Psoas muscle (tissue), 8 donors: ENCODE results near the gene GAGE10. TPM values are rescaled to one million over a fixed set of nuclear protein-coding genes. Genes with fewer than 3 reads are reported as not detected.
"Not testable (repeated sequence)": the region's sequence is repeated elsewhere in the genome, so short reads cannot be mapped to it uniquely, and the experiment has no call there.

Experiments used
- ATAC-seq, 4 donors: fragments of 200-7000 bp; cut with Tn5 transposase; one replicate each; pipeline ENCODE4 v1.9.1; 2020; ENCODE audit warnings: moderate library complexity in 3 of 4, mild to moderate bottlenecking in 2 of 4
- DNase-seq, 2 donors: peaks; one replicate each; pipeline ENCODE4 v3.0.0-alpha.2; 2020
- H3K27ac ChIP-seq: fragments of 200-600 bp; one replicate; pipeline ENCODE4 v1.8.0; 2022
- H3K27me3 ChIP-seq, 3 donors: fragments of 200-600 bp in 1 of 3; one replicate each; pipeline versions ENCODE4 v1.6.1 to v1.8.0; 2013 to 2022; ENCODE audit warnings: low read length in 2 of 3, mild to moderate bottlenecking in 2 of 3, moderate library complexity in 1 of 3; ENCODE audit not compliant: insufficient read depth in 3 of 3
- H3K36me3 ChIP-seq, 2 donors: fragments of 200-600 bp in 1 of 2; one replicate each; pipeline versions ENCODE4 v1.6.1 to v1.8.0; 2013 to 2022; ENCODE audit warnings: low read depth in 1 of 2, mild to moderate bottlenecking in 1 of 2, moderate library complexity in 1 of 2; ENCODE audit not compliant: insufficient read depth in 1 of 2
- H3K4me1 ChIP-seq: fragments of 200-600 bp; one replicate; pipeline ENCODE4 v1.8.0; 2022
- H3K4me3 ChIP-seq: fragments of 200-600 bp; one replicate; pipeline ENCODE4 v1.8.0; 2022; ENCODE audit warnings: mild to moderate bottlenecking
- H3K9me3 ChIP-seq: fragments of 200-600 bp; one replicate; pipeline ENCODE4 v1.8.0; 2022
- CTCF ChIP-seq: fragments of 200-600 bp; IDR thresholded peaks from one replicate; pipeline ENCODE4 v1.8.0; 2022; ENCODE audit warnings: antibody characterized with exemption
- WGBS, 3 donors: extraction: QIAGEN DNeasy Blood & Tissue Kit; methylation state at CpG; one replicate each; pipeline versions ENCODE4 v1.1.6 to v1.1.7; 2013; 5-methylcytosine and 5-hydroxymethylcytosine counted together
- intact Hi-C, 2 donors: fragments of 100-400 bp; cut with DNase I; formaldehyde crosslinking; loops; one replicate each; pipeline versions ENCODE4 v1.11.0 to v1.14.2; 2022
- polyA plus RNA-seq, 3 donors: library from polyadenylated mRNA; stranded (reverse); fragments of 200-250 nt; gene quantifications; one replicate each; pipeline ENCODE4 v1.2.3, GENCODE V29; 2013
- total RNA-seq, 4 donors: library from RNA; stranded (reverse); fragmentation: NEBNext Ultra II Directional in 2 of 4; extraction: Animal tissue kit (Norgen Biotek cat#: 25700) in 2 of 4; gene quantifications; one replicate each; pipeline versions ENCODE4 v1.2.1 to v1.2.4, GENCODE V29; 2021 to 2023
- donor health status: healthy with polysubstance abuse.
- donor health status: DM: no; HTN: no; CAD: no; lungs with moderate emphysema.
- donor health status: Bipolar disorder and iron deficiency.
- donor health status: healthy.
- donor health status: DM: yes; HTN: yes; CAD: no.
- donor health status: DM: no; HTN: no; CAD: no.
- donor health status: DM: no; HTN: no; CAD: no.
- donor health status: DM: yes; HTN: yes; CAD: no.

Gene GAGE10
- total and polyA plus RNA-seq, 7 donors, result not detected

DNA sequence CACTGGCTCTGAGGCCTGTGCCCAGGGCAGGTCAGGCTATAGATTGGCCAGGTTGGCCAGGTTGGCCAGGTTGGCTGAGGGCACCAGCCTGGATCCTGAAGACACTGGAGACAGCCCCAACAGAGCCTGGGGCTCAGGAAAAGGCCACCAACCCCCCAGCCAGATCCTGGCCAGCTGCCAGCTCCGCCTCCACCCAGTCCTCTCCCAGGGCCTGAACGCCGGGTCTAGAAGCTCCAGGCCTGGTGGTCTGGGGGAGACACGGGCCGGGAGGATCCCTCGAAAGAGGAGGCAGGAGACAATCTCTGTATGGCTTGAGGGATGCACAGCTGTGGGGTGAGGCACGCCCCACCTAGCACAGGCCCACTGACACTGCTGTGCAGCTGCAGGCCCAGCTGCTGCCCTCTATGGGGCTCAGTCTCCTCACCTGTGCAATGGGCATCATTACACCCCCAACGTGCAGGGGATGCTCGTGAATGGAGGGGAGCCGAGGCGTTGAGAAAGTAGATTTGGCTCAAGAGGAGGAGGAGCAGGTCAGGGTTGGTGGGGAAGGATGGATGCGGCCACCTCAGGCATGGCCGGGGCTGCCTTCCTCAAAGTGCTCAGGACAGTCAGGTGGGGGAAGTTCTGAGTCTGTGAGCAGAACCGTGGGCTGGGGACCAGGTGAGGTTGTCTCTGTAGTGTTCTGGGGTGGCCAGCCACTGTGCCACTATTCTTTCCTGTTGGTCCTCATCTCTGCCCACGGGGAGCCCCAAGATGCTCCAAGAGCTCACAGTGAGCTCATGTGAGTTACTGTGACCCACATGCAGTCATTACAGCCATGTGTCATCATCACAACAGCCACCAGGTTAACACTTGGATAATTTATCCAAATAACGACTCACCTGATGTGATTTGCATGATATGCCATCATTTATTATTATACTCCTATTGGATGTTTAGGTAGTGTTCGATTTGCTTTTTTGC, 10.8 kb upstream of the GAGE10 start:
- DNase-seq, result no peak
- H3K27me3 ChIP-seq, result peaks cover 0 to 5% (median 0%) of the 10 kb centered on the region in 3 donors
- ATAC-seq, result no peak
- no peaks in the 10 kb centered on the region for H3K36me3 ChIP-seq
- TF ChIP-seq CTCF, result no peak
- 74 to 84% (median 78%) methylated on average over 11 to 17 of the region's 17 CpGs for WGBS, 3 donors
- no peaks in the 10 kb centered on the region for H3K9me3 ChIP-seq
- intact Hi-C loops, result loop anchor here in 1 of 2 donors (5.0 to 10.0 kb wide), 2 partner anchors 460 to 542 kb away; no protein-coding TSS in a partner anchor
- no peaks in the 10 kb centered on the region for H3K4me1 ChIP-seq
- no peak overlapping the region for H3K4me3 ChIP-seq
- no peak overlapping the region for H3K27ac ChIP-seq

- H3K4me3 ChIP-seq, DNase-seq, H3K36me3 ChIP-seq, H3K4me1 ChIP-seq, H3K27me3 ChIP-seq, ATAC-seq, H3K27ac ChIP-seq, H3K9me3 ChIP-seq: not testable (repeated sequence)
- intact Hi-C loops, result loop anchor here in 1 of 2 donors (10.0 kb wide), 1 partner anchor 536 kb away; no protein-coding TSS in a partner anchor
- 90 to 95% (median 94%) methylated on average over 4 to 5 of the region's 5 CpGs for WGBS, 3 donors
Measured at GRCh38 chrX:49299293-49299692, 4.2 kb upstream of the GAGE10 start.

DNA sequence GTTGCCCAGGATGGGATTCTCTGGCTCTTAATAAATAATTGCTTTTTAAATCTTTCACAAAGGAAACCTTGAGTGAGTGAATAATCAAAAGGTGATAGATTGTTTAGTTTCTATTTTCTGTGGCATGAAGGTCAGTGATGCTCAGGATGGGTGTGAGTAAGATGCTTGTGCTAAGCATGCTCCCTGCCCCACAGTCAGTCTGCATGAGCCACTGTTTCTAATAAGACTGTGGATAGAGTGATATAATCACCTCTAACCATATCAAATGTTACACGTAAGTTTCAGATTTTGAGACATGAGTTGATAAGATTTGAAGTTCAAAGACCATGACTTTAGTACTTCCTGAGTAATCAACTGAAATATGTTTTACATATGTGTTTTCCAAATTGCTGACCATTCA, 2.7 kb upstream of the GAGE10 start:
- Histone ChIP-seq H3K36me3 (no peaks in the 10 kb centered on the region), H3K9me3 (no peaks in the 10 kb centered on the region), H3K4me3 (no peak overlapping the region), H3K4me1 (no peaks in the 10 kb centered on the region), H3K27ac (no peak overlapping the region), H3K27me3 (no peaks in the 10 kb centered on the region)
- DNase-seq (no peak), ATAC-seq (no peak)
- intact Hi-C loops, result no loop called here
- 77 to 91% (median 88%) methylated on average over 1 of the region's 1 CpG for WGBS, 3 donors
- TF ChIP-seq CTCF, result no peak

DNA sequence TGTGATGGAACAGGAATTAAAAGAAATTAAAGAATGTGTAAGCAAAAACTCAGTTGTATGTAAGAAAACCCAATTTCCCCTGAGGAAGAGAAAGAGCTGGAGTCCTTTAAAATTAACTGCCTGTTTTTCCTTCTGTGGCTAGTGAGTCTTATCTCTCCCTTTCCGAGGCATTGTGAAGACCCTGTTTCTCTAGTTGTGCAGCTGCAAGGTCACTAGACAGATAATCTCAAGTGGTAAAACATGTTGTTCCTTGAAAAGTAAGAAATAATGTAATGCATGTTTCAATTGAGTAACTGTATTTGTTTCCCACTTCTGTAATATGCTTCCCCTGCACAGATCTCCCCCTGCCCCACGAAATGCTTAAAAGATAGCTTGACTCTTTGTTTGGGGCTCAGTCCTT, 4.3 kb downstream of the GAGE10 start:
- H3K9me3 ChIP-seq, ATAC-seq, H3K4me3 ChIP-seq, H3K4me1 ChIP-seq, DNase-seq, H3K27me3 ChIP-seq, H3K36me3 ChIP-seq, intact Hi-C loops, H3K27ac ChIP-seq: not testable (repeated sequence)
- WGBS, 3 donors, result 70 to 96% (median 73%) methylated on average over 2 of the region's 2 CpGs

DNA sequence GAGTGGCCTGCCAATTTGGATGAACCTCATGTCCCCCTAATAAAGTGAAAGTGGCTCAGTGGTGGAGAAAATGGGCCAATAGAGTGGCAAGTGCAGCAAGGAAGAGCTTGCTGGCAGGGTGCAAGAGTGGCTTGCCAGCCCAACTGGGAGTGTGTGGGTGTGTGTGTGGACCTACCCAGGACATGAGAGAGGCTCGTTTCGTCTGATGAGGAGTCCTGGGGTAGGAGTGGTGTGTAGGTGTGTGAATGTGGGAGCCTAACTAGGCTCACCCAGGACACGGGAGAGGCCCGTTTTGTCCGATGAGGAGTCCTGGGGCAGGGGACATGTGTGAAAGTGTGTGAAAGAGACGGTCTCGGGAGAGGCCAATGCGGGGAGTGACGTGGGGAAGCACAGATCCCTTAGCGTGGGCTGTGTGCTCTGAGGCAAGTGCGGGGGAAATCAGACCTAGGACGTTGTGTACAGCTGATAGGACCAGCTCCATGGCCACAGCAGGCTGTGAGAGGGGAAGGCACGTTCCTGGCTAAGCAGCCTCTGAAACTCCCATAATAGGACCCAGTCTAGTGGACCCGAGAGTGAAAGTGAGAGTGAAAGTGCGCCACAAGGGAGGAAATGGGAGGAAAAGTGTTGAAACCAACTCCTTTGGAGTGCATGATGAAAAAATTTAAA, 5.3 kb downstream of the GAGE10 start:
- no peaks in the 10 kb centered on the region for H3K4me1 ChIP-seq
- no peaks in the 10 kb centered on the region for H3K9me3 ChIP-seq
- peaks cover 0 to 9% (median 0%) of the 10 kb centered on the region in 3 donors for H3K27me3 ChIP-seq
- H3K36me3 ChIP-seq, result no peaks in the 10 kb centered on the region
- no peak for TF ChIP-seq CTCF
- WGBS, 3 donors, result 21 to 43% (median 41%) methylated on average over 14 to 15 of the region's 15 CpGs
- DNase-seq (no peak), ATAC-seq (peak in 3 of 4 donors; percentile 48 to 70 (median 58))
- peak overlapping the region; percentile 64 for H3K4me3 ChIP-seq
- intact Hi-C loops, result no loop called here
- H3K27ac ChIP-seq, result peak overlapping the region; percentile 23
